LNCaP clone FGC (cell line): Measurements from ENCODE around the gene CD99L2.

ENCODE experiments used
- DNase-seq: peaks from one replicate; pipeline ENCODE4 v3.0.0-alpha.2; 2011; ENCODE audit warnings: low read depth
- H3K4me3 ChIP-seq: 2 replicates; pipeline ENCODE4 v1.5.1; 2011; ENCODE audit warnings: mild to moderate bottlenecking, low read depth, low read length, control low read depth
- TF ChIP-seq, protein P1 (sequence below): IDR thresholded peaks from 2 replicates; pipeline ENCODE4 v1.5.1; 2012; ENCODE audit warnings: mild to moderate bottlenecking; ENCODE audit not compliant: control insufficient read depth, insufficient read depth; ENCODE audit errors: extremely low read depth

Gene CD99L2

GRCh38 chrX:150761176-150761818 lies 137.2 kb downstream of the CD99L2 start:
- no peak for DNase-seq
- no peak overlapping the region for H3K4me3 ChIP-seq
- TF ChIP-seq, protein P1, sequence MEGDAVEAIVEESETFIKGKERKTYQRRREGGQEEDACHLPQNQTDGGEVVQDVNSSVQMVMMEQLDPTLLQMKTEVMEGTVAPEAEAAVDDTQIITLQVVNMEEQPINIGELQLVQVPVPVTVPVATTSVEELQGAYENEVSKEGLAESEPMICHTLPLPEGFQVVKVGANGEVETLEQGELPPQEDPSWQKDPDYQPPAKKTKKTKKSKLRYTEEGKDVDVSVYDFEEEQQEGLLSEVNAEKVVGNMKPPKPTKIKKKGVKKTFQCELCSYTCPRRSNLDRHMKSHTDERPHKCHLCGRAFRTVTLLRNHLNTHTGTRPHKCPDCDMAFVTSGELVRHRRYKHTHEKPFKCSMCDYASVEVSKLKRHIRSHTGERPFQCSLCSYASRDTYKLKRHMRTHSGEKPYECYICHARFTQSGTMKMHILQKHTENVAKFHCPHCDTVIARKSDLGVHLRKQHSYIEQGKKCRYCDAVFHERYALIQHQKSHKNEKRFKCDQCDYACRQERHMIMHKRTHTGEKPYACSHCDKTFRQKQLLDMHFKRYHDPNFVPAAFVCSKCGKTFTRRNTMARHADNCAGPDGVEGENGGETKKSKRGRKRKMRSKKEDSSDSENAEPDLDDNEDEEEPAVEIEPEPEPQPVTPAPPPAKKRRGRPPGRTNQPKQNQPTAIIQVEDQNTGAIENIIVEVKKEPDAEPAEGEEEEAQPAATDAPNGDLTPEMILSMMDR = no peak

- no peak for DNase-seq
- TF ChIP-seq, protein P1 = no peak
Observed at GRCh38 chrX:150759568-150760416, 138.7 kb downstream of the CD99L2 start.

DNA sequence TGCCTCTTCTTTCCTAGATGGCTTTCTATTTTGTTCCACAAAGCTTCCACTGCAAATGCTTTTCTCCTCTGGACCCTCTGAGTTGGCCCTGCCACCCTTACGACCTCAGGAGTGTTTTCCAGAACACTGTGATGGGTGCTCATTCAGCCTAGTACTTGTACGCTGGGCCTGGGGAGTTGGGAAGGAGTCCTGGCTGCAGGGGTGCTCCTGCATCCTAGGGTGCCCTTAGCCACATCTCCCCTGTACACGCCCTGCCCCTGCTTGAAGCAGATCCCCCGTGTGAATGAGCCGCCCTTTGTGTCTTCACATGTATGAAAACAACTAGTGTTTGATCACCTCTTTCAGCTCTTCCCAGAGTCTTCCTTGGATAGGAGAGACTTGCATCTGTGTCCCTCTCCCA lies 141.1 kb downstream of the CD99L2 start:
- H3K4me3 ChIP-seq = no peak overlapping the region
- DNase-seq = no peak
- TF ChIP-seq, protein P1 = no peak

More at GRCh38 chrX:150759568-150760416, 138.7 kb downstream of the CD99L2 start:
- H3K4me3 ChIP-seq = no peak overlapping the region

- H3K4me3 ChIP-seq = no peak overlapping the region
- no peak for DNase-seq
- TF ChIP-seq, protein P1 = no peak
Observed at GRCh38 chrX:150753968-150754367, 144.5 kb downstream of the CD99L2 start.

GRCh38 chrX:150753357-150753756 lies 145.1 kb downstream of the CD99L2 start:
- TF ChIP-seq, protein P1 = no peak
- no peak for DNase-seq
- H3K4me3 ChIP-seq = no peak overlapping the region

- DNase-seq = no peak
- H3K4me3 ChIP-seq = no peak overlapping the region
- TF ChIP-seq, protein P1 = no peak
Observed at GRCh38 chrX:150752124-150752523, 146.3 kb downstream of the CD99L2 start.
